Neural progenitor cell (in vitro differentiated cells): ENCODE data around the gene ZBED1. TPM values are rescaled to one million over a fixed set of nuclear protein-coding genes. Genes with fewer than 3 reads are reported as not detected.

Source experiments
- DNase-seq: peaks from one replicate; pipeline ENCODE4 v3.0.0-alpha.2; 2016; ENCODE audit warnings: low spot score
- H2AFZ ChIP-seq: fragments of 200-600 bp; sonication (generic); replicated peaks from 2 replicates; pipeline ENCODE4 v1.6.1; 2016; ENCODE audit warnings: antibody characterized with exemption
- H3F3A ChIP-seq: fragments of 200-600 bp; sonication (generic); 2 replicates; pipeline ENCODE4 v1.6.1; 2016; ENCODE audit warnings: antibody characterized with exemption, low read depth
- H3K27ac ChIP-seq: fragments of 200-600 bp; sonication (generic); 2 replicates; pipeline ENCODE4 v1.5.1; 2016; ENCODE audit warnings: mild to moderate bottlenecking
- H3K27me3 ChIP-seq: fragments of 200-600 bp; sonication (generic); 2 replicates; pipeline ENCODE4 v1.6.1; 2016; ENCODE audit warnings: mild to moderate bottlenecking, moderate library complexity
- H3K36me3 ChIP-seq: fragments of 200-600 bp; sonication (generic); 2 replicates; pipeline ENCODE4 v1.5.1; 2016
- H3K4me1 ChIP-seq: fragments of 200-600 bp; sonication (generic); 2 replicates; pipeline ENCODE4 v1.6.1; 2016; ENCODE audit warnings: mixed run types
- H3K4me2 ChIP-seq: fragments of 200-600 bp; sonication (generic); 2 replicates; pipeline ENCODE4 v1.6.1; 2016
- H3K4me3 ChIP-seq: fragments of 200-600 bp; sonication (generic); 2 replicates; pipeline ENCODE4 v1.5.1; 2016
- H3K79me2 ChIP-seq: fragments of 200-600 bp; sonication (generic); 2 replicates; pipeline ENCODE4 v1.6.1; 2016; ENCODE audit warnings: low read depth
- H3K9ac ChIP-seq: fragments of 200-600 bp; sonication (generic); 2 replicates; pipeline ENCODE4 v1.6.1; 2016
- H3K9me3 ChIP-seq: fragments of 200-600 bp; sonication (generic); 2 replicates; pipeline ENCODE4 v1.5.1; 2016; ENCODE audit warnings: low read depth
- H4K20me1 ChIP-seq: fragments of 200-600 bp; sonication (generic); 2 replicates; pipeline ENCODE4 v1.6.1; 2016; ENCODE audit warnings: low read depth
- H3K27ac Mint-ChIP-seq: 3 replicates; pipeline ENCODE4 v1.8.0; 2021; ENCODE audit warnings: mixed read lengths
- H3K27me3 Mint-ChIP-seq: 2 replicates; pipeline ENCODE4 v1.8.0; 2022; ENCODE audit warnings: low read depth, mild to moderate bottlenecking, inconsistent platforms, moderate library complexity, mixed read lengths; ENCODE audit not compliant: insufficient read depth
- H3K36me3 Mint-ChIP-seq: 3 replicates; pipeline ENCODE4 v1.8.0; 2021; ENCODE audit warnings: mixed read lengths
- H3K4me1 Mint-ChIP-seq: 3 replicates; pipeline ENCODE4 v1.8.0; 2021; ENCODE audit warnings: mixed read lengths
- H3K4me3 Mint-ChIP-seq: 3 replicates; pipeline ENCODE4 v1.8.0; 2021; ENCODE audit warnings: mild to moderate bottlenecking, moderate library complexity, mixed read lengths
- H3K9me3 Mint-ChIP-seq: 3 replicates; pipeline ENCODE4 v1.8.0; 2020; ENCODE audit warnings: mixed read lengths
- EZH2 ChIP-seq: fragments of 200-600 bp; sonication (generic); IDR thresholded peaks from 2 replicates; pipeline ENCODE4 v1.6.1; 2017; ENCODE audit warnings: antibody characterized with exemption, mild to moderate bottlenecking, moderate library complexity
- EZH2phosphoT487 ChIP-seq: fragments of 200-600 bp; sonication (generic); IDR thresholded peaks from 2 replicates; pipeline ENCODE4 v1.6.1; 2017; ENCODE audit warnings: antibody characterized with exemption
- total RNA-seq: library from RNA; depleted of rRNA; stranded (reverse); fragments of >200 nt; gene quantifications from 2 replicates; pipeline ENCODE4 v1.2.3, GENCODE V29; 2015; ENCODE audit warnings: low replicate concordance
- TF ChIP-seq, protein P1 (sequence below): fragments of 200-600 bp; sonication (generic); IDR thresholded peaks from 2 replicates; pipeline ENCODE4 v1.5.1; 2017; ENCODE audit warnings: antibody characterized with exemption, mild to moderate bottlenecking

Gene ZBED1
- total RNA-seq, 1 donor from 2014 or later, result 36.9 TPM

DNA sequence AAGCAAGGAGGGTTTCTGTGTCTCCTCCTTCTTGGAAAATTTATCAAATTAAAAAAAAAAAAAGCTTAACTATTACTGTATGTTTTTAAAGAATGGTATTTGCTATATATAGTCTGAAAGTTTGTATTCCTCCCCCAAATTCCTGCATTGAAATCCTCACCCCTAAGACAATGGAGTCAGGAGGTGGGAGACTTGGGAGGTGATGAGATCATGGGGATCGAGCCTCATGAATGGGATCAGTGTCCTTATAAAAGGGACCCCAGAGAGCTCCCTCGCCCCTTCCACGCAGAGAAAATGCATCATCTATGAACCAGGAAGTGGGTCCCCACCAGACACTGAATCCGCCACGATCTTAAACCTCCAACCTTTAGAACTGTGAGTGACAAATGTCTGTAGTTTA is 50.1 kb downstream of the ZBED1 start:
- H3K9ac ChIP-seq, result no peak overlapping the region
- no peaks in the 10 kb centered on the region for H4K20me1 ChIP-seq
- H3K4me2 ChIP-seq, result peak overlapping the region; percentile 14
- no peaks in the 10 kb centered on the region for H3K27me3 Mint-ChIP-seq
- H3K4me3 Mint-ChIP-seq, result peak overlapping the region; percentile 50
- H3K36me3 ChIP-seq, result no peaks in the 10 kb centered on the region
- peaks cover 62% of the 10 kb centered on the region for H3K79me2 ChIP-seq
- H3K9me3 Mint-ChIP-seq, result peaks cover 14% of the 10 kb centered on the region
- H3K4me1 Mint-ChIP-seq, result peaks cover 26% of the 10 kb centered on the region
- H3K27me3 ChIP-seq, result no peaks in the 10 kb centered on the region
- peaks cover 22% of the 10 kb centered on the region for H3K36me3 Mint-ChIP-seq
- peak; percentile 62 for DNase-seq
- no peaks in the 10 kb centered on the region for H3K9me3 ChIP-seq
- TF ChIP-seq EZH2phosphoT487 (no peak), EZH2 (no peak)
- TF ChIP-seq, protein P1, sequence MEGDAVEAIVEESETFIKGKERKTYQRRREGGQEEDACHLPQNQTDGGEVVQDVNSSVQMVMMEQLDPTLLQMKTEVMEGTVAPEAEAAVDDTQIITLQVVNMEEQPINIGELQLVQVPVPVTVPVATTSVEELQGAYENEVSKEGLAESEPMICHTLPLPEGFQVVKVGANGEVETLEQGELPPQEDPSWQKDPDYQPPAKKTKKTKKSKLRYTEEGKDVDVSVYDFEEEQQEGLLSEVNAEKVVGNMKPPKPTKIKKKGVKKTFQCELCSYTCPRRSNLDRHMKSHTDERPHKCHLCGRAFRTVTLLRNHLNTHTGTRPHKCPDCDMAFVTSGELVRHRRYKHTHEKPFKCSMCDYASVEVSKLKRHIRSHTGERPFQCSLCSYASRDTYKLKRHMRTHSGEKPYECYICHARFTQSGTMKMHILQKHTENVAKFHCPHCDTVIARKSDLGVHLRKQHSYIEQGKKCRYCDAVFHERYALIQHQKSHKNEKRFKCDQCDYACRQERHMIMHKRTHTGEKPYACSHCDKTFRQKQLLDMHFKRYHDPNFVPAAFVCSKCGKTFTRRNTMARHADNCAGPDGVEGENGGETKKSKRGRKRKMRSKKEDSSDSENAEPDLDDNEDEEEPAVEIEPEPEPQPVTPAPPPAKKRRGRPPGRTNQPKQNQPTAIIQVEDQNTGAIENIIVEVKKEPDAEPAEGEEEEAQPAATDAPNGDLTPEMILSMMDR, result no peak
- H3K27ac Mint-ChIP-seq, result peak overlapping the region; percentile 94
- no peak overlapping the region for H2AFZ ChIP-seq
- H3K4me1 ChIP-seq, result peaks cover 11% of the 10 kb centered on the region
- peaks cover 29% of the 10 kb centered on the region for H3F3A ChIP-seq
- peak overlapping the region; percentile 73 for H3K27ac ChIP-seq
- H3K4me3 ChIP-seq, result no peak overlapping the region

DNA sequence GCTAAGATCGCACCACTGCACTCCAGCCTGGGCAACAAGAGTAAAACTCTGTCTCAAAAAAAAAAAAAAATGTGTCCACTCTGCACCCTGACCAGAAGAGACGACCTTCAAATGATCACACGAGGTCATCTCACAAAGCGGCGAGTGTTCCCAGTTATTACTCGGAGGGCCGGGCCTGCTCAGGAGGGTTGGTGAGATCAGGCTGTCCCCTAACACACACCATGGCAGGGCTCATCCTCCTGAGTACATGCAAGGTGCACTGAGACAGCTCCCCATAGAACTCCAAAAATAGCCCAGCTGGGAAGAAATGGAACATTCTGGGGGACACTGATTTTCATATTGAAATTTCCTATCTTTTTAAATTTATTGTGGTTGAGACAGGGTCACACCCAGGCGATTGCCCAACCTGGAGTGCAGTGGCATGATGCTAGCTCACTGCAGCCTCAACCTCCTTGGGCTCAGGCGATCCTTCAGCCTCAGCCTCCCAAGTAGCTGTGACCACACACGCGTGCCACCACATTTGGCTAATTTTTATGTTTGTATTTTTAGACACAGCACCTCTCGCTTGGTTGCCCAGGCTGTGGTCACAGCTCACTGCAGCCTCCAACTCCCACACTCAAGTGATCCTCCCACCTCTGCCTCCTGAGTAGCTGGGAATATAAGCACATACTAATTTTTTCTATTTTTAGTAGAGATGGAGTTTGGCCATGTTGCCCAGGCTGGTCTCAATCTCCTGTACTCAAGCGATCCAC is 51.5 kb downstream of the ZBED1 start:
- Mint-ChIP-seq H3K9me3 (peaks cover 17% of the 10 kb centered on the region), H3K36me3 (peaks cover 23% of the 10 kb centered on the region), H3K27me3 (no peaks in the 10 kb centered on the region), H3K4me3 (no peak overlapping the region), H3K4me1 (peaks cover 26% of the 10 kb centered on the region), H3K27ac (peak overlapping the region; percentile 40)
- Histone ChIP-seq H3F3A (peaks cover 29% of the 10 kb centered on the region), H3K9me3 (no peaks in the 10 kb centered on the region), H3K27me3 (no peaks in the 10 kb centered on the region), H3K4me2 (no peak overlapping the region), H4K20me1 (no peaks in the 10 kb centered on the region), H3K4me1 (peaks cover 11% of the 10 kb centered on the region), H3K27ac (no peak overlapping the region), H3K79me2 (peaks cover 59% of the 10 kb centered on the region), H3K36me3 (no peaks in the 10 kb centered on the region), H3K4me3 (no peak overlapping the region), H3K9ac (no peak overlapping the region), H2AFZ (no peak overlapping the region)
- no peak for DNase-seq
- TF ChIP-seq EZH2phosphoT487 (no peak), EZH2 (no peak)
- TF ChIP-seq, protein P1, result no peak

DNA sequence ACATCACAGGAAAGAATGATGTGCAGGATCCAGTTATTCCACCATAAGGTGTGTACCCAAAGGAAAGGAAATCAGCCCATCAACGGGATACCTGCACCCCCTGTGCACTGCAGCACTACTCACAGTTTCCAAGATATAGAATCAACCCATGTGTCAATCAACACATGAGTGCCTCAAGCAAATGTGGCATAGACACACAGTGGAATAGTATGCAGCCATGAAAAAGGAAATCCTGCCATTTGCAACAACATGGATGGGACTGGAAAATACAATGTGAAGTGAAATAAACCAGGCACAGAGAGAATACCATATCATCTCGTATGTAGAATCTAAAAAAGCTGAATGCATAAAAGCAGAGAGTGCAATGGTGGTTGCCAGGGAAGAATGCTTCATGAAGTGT is 53.3 kb downstream of the ZBED1 start:
- Histone ChIP-seq H3K9me3 (no peaks in the 10 kb centered on the region), H3K36me3 (no peaks in the 10 kb centered on the region), H3K4me1 (peaks cover 11% of the 10 kb centered on the region), H3K79me2 (peaks cover 44% of the 10 kb centered on the region), H3K4me3 (no peak overlapping the region), H3F3A (peaks cover 23% of the 10 kb centered on the region), H2AFZ (no peak overlapping the region), H3K4me2 (no peak overlapping the region), H3K27ac (no peak overlapping the region), H3K9ac (no peak overlapping the region), H3K27me3 (no peaks in the 10 kb centered on the region), H4K20me1 (no peaks in the 10 kb centered on the region)
- TF ChIP-seq EZH2 (no peak), EZH2phosphoT487 (no peak)
- TF ChIP-seq, protein P1, result no peak
- Mint-ChIP-seq H3K9me3 (peaks cover 23% of the 10 kb centered on the region), H3K4me1 (peaks cover 28% of the 10 kb centered on the region), H3K27ac (no peak overlapping the region), H3K27me3 (no peaks in the 10 kb centered on the region), H3K4me3 (no peak overlapping the region), H3K36me3 (peaks cover 23% of the 10 kb centered on the region)
- no peak for DNase-seq
